ENCODE measurements around the gene PLCL2.

GRCh38 chr3:16944356-16944755 lies 59.6 kb downstream of the PLCL2 start:
- TF ChIP-seq CTCF (IDR thresholded peaks at IDR 0.05) (no peak), POLR2A (IDR thresholded peaks at IDR 0.05) (no peak)
